Measurements from ENCODE around the gene FHL3. TPM values are rescaled to one million over a fixed set of nuclear protein-coding genes. Genes with fewer than 3 reads are reported as not detected.
A peak's percentile ranks its signal among the peaks of the same experiment; 100 is the strongest.

Gene FHL3
- total and polyA plus RNA-seq, 2 of the 8 experiments (the other 6 are each of a cell fraction or from before 2014, with no cell fraction given): 14.3 to 35.6 TPM

- 0 out of 2 replicates have a peak, but pooled peaks have one; percentile 17 for TF ChIP-seq PHF8 (conservative IDR thresholded peaks at IDR 0.05; ENCODE audit: low read depth, low read length)
- TF ChIP-seq CTCF (IDR thresholded peaks at IDR 0.05; ENCODE audit: control extremely low read depth in 1 of 3, insufficient read depth in 1 of 3, low read depth in 1 of 3, low read length in 3 of 3): no peak
- no peak for TF ChIP-seq SIN3A (conservative IDR thresholded peaks at IDR 0.05 in 1 of 2, IDR thresholded peaks at IDR 0.05 in 1 of 2; ENCODE audit: low read depth in 1 of 2, low read length in 2 of 2)
- no peak for TF ChIP-seq BACH1 (IDR thresholded peaks at IDR 0.05; ENCODE audit: low read length)
- no peak for TF ChIP-seq YY1 (IDR thresholded peaks at IDR 0.05; ENCODE audit: low read depth, low read length)
- no peak for TF ChIP-seq TBP (IDR thresholded peaks at IDR 0.05; ENCODE audit: low read depth, low read length)
- 0 out of 2 replicates have a peak, but pooled peaks have one; percentile 32 for TF ChIP-seq CHD1 (IDR thresholded peaks at IDR 0.05; ENCODE audit: low read depth, low read length)
- TF ChIP-seq KDM1A (IDR thresholded peaks at IDR 0.05; ENCODE audit: borderline replicate concordance, low read length): no peak
- TF ChIP-seq RNF2 (IDR thresholded peaks at IDR 0.05; ENCODE audit: borderline replicate concordance, low read depth, low read length, missing control alignments, poor library complexity, severe bottlenecking): peak; percentile 79
- TF ChIP-seq SIX5 (IDR thresholded peaks at IDR 0.05; ENCODE audit: low read depth, low read length): no peak
- TF ChIP-seq E2F6 (IDR thresholded peaks at IDR 0.05): no peak; the same call in 1 of the 2 replicates
- TF ChIP-seq CBX5 (IDR thresholded peaks at IDR 0.05; ENCODE audit: low read depth, low read length): no peak
- TF ChIP-seq GTF2F1 (IDR thresholded peaks at IDR 0.05; ENCODE audit: borderline replicate concordance, low read depth, low read length): no peak
- TF ChIP-seq JUND (IDR thresholded peaks at IDR 0.05; ENCODE audit: low read length): no peak
These were observed 39.2 kb upstream of the FHL3 start (continued) for GRCh38 chr1:38044221-38045215.
